AG08395 (cell line): Measurements from ENCODE around the gene SLC35B3.
"Not testable (repeated sequence)": the region's sequence is repeated elsewhere in the genome, so short reads cannot be mapped to it uniquely, and the experiment has no call there.

Experiments
- DNase-seq: peaks from one replicate; pipeline ENCODE4 v3.0.0; 2012; ENCODE audit warnings: mixed read lengths, low spot score

The SLC35B3 gene

DNA sequence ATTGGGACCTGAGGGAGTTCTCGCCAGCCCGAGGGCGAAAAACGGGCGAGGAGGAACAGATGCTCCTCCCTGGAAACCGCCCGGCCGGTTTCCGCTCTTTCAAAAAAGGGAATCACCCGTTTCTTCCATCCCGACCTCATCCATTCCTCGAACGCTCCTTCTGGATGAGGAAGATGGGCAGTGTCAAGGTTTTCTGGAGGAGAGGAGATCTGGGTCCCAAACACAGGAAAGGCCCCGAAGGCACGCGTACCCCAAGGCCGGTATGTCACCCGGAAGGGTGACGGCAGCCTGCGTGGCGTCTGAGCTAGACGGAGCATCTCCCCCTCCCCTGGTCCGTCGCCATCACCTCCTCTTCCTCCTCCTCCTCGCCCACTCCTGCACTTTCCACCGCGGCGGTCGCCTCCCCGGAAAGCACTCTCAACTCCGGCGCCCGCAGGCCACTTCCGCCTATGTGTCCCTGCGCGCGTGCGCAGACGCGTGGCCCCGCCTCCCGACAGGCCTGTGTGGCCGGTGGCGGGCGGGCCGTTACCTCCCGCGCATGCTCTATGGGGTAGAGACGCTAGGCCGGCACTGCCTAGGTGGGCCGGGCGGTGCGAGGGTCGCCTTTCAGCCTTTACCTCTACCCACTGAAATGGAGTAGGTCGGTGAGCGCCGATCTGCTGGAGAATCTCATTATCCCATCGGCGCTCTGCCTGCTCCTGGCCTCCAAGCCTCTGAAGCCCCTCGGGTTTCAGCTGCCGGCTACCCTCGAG lies at the start of gene SLC35B3:
SLC35B3 (minus strand) TSS at position 453 of the 752 bp plus-strand sequence.
- peak; percentile 99 for DNase-seq

DNA sequence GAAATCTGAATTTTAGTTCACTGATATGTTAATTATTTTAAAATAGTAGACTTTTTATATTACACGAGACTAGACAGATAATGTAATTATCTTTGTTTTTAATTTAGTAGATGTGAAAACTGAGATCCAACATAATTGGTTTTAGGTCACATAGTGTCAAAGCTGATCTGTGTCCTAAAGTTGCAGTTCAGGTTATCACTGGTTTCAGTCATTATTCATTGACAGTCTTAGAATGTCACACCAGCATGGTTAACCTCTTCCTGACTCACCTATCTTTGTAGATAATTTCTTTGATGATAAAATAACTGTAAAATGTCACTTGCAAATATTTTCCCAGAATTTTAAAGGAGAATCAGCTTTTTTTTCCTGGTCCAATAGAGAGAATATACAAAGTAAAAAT lies 48.3 kb upstream of the SLC35B3 start:
- no peak for DNase-seq

DNA sequence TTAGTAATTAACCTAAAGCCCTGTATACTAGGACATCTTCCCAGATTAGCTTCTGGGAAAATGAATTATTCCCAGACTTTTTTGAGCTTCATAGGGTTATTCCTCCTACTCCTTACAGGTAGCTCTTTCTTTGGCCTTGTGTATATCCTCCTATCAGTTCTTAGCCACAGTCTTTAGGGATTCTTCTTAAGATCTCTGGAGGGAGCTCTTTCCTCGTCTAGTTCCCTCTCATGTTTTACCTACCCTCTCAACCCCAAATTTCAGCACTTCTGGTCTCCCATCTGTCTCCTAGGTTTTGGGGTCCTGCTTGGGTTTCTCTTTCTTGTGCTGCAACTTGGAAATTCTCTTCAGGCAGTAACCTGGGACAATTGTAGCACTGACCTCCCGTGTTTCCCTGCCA lies 46.4 kb upstream of the SLC35B3 start:
- no peak for DNase-seq

DNA sequence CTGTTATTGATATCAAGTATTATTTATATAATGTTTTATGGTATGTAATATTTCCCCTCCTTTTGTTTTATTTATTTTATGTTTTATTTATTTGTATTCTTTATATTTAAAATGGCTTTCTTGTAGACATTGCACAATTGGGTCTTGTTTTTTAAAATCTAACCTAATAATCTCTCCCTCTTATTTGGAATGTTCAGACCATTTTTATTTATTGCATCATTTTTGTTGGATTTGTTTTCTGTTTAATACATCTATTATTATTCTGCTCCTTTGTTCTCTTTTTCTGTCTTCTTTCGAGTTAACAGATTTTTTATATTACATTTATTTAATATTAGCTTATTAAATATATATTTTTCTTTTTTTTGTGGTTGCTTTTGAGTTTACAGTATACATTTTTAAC lies 43.1 kb upstream of the SLC35B3 start:
- no peak for DNase-seq

DNA sequence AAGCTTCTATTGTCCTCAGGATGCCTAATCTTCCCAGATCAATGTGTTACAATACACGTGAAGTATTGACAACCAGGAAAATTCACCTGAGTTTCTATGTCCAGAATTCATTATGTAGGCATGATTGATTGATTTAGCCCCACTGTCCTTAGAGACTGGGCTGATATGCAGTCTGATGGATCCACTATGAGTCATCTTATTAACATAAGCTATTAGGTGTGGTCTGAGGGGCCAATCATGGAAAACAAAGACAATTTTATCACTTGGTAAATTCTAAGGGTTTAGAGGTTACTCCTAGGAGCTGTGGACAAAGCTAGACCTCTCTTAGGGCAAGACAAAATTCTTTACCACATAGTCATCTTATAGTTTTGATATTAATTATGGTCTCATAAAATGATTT lies 41.3 kb upstream of the SLC35B3 start:
- DNase-seq, result no peak

DNA sequence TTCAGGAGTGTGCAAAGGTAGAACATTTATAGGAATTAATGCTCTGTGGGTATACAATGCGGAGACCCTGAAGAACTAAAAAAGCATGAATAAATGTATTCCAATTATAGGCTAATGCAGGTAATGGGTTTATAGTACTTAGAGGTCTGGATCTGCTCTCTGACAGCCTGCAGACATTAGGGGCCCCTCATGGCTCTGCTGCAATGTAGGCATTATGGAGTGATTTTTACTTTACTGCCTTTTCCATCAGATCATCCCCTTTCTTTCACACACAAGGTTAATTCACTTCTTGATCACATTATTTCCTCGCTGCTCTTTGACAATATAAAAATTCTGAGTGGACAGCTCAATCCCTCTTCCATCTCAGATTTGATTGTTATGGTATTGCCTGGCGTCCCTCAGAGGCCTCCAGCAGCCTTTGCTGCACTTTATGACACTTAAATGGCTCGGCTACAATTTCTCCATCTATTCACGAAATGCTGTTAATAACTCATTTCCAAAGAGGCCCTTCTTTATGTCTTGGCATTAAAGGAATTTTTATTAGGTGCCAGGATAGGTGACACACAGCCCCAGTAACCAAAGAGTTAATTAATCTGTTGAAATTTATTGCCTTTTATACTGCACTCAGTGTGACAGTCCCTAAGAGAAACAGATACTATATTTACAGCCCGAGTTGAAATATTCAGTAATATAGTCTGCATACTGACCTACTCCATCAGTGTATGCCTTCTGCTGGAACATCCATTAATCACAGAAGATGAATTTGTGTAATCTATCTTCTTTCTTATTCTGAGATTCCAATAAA lies 33.4 kb upstream of the SLC35B3 start:
- DNase-seq, result no peak

DNA sequence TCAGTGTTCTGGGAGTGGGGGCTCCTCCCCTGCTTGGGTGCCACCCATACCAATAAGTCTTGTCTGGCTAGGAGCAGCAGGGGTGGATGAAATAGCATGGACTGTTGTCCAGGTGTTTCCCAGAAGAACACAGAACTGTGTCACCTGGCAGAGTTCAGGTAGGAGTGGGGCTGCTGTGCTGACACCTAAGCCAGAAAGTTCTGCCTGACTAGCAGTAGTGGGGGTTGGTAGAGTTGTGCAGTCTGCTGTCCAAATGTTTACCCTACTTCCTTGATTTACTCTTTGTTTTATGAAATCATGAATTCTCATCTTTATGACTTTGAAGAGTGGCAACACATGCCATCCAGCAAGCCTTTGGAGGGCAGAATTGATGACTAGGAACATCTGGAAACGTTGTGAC lies 27.3 kb upstream of the SLC35B3 start:
- DNase-seq, result no peak

DNA sequence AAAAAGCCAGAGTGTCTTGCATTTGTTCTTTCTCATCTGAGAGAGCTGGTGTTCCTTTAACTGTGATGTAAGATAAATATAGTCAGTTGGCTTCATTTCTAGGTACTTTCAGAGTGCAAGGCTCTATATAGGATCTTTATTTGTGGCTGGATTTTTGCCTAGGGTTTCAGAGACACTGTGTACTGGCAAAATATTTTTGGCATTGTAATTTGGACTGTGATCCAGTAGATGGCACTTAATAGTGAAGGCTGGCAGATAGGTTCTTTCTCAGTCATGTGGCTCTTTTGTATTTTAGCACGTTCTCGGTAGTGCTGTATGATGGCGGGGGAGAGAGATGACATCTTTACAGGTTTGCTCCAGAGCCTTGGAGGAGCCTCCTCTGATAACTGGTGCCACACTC lies 26.8 kb upstream of the SLC35B3 start:
- DNase-seq, result no peak

DNA sequence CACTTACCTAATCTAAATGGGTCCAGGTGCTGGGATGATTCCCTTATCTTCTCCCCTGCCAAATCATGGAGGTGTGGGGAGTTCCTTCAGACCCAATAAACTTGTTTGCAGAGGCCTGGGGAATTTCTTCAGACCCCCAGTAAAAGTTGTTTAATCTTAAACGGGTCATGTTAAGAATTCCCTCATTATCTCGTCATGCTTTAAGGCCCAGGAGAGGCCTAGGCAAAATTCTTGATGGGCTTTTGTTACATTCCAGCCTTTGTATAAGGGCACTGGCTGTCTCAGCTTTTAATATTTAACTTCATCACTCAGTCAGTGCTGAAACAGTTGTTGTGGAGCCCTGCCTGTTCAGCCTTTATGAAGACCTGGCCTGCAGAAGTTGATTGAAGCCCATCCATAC lies 11.0 kb upstream of the SLC35B3 start:
- no peak for DNase-seq

DNA sequence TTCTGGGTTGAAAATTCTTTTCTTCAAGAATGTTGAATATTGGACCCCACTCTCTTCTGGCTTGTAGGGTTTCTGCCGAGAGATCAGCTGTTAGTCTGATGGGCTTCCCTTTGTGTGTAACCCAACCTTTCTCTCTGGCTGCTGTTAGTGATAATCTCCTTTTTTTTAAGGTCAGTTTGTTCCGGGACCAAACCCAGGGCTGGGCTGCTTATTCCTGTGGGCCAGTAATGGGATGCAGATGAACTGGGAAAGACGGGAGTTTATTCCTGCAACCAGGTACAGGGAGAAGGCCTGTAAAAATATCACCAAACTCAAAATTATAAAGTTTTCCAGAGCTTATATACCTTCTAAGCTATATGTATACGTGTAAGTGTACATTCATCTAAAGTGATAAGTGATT lies 10.6 kb upstream of the SLC35B3 start:
- not testable (repeated sequence) for DNase-seq

DNA sequence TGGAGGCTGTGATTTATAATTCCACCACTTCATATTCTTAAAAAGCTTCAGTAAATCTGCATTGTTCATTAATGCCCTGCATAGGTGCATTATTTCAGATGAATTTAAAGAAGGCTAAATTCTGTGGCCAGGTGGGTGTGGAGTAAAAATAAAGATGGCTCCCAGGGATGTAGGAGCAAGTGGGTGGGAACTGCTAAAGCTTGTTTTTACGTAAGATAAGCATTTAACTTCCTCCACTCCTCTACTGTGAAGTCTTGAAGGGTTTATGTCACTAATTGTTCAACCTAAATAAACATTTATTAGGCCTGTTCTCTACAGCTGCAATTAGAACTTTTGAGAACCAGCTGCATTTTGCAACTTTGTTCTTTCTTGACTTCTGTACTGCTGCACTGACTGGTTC lies 6.8 kb upstream of the SLC35B3 start:
- no peak for DNase-seq

DNA sequence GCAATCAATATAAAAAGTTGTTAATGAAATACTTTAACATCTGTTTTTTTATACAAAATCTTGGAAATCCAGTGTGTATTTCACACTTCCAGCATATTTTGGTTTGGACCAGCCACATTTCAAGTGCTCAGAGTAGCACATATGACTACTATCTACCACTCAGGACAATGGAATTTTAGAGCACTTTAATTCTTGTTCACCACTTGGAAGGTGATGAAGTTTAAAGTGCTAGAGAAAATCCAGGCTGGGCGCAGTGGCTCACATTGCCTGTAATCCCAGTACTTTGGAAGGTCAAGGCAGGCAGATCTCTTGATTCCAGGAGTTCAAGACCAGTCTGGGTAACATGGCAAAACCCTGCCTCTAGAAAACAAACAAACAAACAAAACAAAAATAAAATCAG lies 6.1 kb upstream of the SLC35B3 start:
- DNase-seq, result peak; percentile 15

DNA sequence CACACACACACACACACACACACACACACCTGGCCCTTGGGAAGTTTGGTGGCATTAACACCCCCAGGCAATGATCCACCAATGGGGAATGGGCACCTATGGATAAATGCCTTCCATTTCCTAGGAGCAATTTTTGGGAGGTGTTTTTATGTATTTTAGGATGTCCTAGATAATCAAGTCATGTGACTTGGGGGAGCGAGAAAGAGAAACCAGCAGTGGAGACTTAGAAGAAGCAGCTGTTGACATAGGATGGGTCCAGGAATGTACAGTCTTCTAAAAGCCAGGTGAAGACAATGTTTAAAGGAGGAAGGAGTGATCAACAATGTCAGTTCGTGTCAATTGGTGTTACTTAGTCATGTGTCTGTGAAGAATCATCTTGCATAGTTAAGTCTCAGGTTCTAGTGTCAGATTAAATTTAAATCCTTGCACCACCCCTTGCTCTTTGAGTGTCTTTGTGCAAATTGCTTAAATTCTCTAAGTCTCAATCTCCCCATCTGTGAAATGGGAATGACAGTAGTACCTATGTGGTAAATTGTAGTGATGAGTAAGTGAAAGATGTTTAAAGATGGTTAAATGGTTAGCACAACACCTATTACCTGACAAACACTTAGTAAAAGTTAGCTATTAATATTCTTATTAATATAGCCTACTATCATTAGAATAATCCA lies 4.4 kb upstream of the SLC35B3 start:
- DNase-seq, result no peak

DNA sequence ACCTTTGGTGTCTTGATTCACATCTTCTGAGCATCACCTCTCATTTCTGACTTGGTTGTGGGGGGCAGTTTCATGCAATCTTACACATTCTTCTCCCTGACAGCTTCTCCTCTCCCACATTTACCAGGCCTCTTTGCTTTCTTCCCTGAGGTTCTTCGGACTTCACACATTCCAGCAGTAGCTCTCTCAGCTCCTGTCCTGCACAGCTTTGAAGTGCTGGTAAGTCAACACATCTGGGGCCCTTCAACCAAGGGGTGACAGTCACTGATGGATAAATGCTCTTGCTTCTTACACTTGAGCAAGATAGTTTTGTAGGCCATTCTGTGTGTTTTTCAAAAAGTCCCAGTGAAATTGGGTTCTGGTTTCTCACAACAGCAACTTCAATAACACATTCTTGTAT lies 2.5 kb upstream of the SLC35B3 start:
- no peak for DNase-seq

DNA sequence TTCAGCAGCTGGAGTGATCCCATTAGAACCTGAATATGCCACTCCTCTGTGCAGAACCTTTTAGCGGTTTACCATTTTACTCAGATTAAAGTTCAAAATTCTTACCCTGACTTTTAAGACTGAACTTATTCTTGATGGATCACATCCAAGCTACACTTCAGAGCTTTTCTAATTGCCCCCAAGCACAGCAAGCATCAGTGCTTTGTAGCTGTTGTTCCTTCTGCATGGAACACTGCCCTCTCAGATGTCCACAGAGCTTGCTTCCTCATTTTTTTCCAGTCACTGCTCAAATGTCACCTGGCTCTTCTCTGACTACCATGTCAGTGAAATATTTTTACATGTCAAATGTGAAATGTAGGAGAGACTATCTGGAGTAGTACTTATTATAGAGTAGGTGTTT lies 1.6 kb upstream of the SLC35B3 start:
- no peak for DNase-seq

DNA sequence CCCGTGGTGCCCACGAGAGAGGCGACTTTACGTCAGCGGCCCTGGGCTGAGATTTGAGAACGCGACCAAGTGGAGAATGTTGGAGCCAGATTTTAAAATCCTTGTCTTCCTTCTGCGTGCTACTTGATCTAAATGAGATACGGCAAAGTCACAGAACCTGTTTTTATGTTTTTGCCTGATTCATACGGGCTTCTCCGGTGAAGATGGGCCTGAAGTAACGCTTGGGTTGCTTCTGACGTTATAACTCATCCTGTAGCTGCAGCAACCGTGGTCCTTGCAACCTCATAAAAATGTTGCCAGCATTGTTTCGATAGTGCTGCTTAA lies 462 bp upstream of the SLC35B3 start:
- DNase-seq, result no peak

DNA sequence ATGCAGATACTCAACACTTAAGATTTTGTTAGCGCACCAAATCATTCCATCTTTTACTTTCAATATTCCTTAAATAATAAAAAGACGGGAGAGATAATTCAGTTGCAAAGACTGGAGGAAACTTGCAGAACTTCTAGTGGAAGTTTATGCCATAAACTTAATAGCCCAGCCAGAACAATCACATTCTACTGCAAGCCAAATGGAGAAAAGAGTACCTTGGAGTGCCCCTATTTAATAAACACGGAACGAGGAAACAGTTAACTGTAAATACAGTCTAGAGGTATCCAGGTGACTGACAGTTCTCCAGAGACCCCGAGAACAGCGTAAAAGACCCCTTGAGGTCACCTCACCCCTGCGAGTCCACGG lies 635 bp downstream of the SLC35B3 start:
- DNase-seq, result peak; percentile 2

DNA sequence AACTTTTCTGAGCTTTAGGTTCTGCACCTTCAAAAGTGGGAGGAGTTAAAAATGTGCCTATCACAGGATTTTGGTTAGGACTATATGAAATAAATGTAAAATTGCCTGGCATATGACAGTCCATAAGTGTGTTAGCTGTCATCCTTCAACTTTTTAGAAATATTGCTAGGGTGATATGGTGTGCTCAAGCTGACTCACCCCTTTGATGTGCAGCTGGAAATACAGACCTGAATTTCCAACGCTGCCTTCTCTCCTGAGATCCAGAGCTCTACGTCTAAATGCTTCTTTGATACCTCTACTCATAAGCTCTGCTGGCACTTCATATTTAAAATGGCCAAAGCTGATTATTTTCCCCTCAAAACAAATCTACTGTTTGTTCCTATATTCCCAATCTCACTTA lies 2.7 kb downstream of the SLC35B3 start:
- DNase-seq, result no peak

DNA sequence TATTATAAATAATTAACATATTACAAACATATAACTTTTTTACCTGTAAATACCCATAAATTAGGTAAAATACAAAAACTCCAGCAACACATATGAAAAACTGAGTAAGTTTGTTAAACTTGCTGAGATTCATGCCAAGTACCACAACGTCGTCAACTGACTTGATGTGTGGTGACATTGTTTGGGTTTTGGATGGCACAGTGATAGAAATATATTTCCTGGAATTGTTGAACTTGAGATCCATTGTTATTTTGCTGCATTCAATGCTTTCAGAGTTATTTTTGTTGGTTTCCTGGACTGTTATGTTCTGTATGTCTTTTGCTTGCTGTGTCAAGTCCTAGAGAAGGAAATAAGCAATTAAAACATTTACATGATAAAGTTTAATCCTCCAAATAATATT lies 5.5 kb downstream of the SLC35B3 start:
- no peak for DNase-seq

DNA sequence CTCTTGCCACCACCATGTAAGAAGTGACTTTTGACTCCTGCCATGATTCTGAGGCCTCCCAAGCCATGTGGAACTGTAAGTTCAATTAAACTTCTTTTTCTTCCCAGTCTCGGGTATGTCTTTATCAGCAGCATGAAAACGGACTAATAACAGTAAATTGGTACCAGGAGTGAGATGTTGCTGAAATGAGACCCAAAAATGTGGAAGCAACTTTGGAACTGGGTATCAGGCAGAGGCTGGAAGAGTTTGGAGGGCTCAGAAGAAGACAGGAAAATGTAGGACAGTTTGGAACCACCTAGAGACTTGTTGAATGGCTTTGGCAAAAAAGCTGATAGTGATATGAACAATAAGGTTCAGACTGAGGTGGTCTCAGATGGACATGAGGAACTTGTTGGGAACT lies 8.8 kb downstream of the SLC35B3 start:
- DNase-seq, result not testable (repeated sequence)

DNA sequence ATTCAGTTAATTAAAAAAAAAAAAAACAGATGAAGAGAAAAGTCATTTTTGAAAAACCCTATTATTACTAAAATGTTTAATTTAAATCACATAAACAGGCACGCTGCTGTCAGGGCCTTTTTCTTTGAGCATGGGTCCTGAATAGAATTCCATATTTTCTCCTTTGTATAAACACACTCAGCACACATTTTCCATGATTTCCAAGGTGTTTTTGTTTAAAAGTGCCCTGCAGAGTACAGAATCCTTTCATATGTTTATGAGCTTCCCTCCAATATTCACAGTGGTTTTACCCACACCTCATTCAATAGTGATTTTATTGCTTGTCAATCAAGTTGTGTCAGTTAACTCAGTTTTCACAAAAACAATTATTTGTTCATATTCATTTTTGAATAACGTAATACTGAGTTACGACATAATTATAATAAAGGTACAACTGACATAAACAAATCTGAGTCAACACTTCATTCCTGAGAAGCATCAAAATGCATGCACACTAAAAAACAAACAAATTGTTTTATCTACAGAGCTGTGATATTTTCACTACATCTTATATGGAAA lies 15.2 kb downstream of the SLC35B3 start:
- DNase-seq, result no peak

DNA sequence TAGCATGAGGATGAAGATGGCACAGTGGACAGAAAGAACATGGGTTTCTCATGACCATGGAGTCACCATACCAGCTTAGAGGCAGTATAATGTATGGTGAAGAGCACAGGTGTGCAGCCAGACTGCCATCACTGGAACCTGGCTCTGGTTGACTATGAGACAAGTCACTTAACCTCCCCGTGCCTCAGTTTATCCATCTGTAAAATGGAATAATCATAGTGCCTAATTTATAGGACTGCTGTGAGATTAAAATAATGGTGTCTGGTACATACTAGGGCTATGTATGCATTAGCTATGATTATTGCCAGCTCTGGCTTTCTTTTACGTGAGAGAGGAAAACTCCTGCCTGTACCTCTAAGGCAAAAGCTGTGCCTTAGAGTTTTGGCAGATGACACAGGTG lies 19.4 kb downstream of the SLC35B3 start:
- no peak for DNase-seq

DNA sequence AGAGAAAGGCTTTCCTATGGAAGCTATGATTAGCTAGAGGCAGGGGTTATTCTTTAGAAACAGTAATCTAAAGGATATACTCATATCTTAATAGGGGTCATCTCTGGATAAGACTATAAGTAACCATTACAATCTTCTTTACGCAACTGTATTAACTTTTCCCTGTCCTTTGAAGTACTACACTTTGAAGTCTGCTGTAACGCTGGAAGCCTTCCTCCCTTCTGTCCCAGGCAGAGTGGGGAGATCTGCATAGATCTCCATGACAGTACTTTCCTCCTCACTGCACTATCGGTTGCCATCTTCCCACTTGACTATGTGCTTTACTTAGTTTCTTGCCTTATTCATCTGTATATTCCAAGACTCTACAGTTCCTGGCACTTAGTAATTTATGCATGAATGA lies 20.1 kb downstream of the SLC35B3 start:
- DNase-seq, result no peak
